SJCRH30 (cell line): ENCODE data around the gene C1QTNF1. TPM values are rescaled to one million over a fixed set of nuclear protein-coding genes. Genes with fewer than 3 reads are reported as not detected.
"Not testable (repeated sequence)": the region's sequence is repeated elsewhere in the genome, so short reads cannot be mapped to it uniquely, and the experiment has no call there.

Experiments
- DNase-seq, 2 experiments: peaks; one replicate each; pipeline ENCODE4 v3.0.0-alpha.2; 2015 to 2020
- H3K27ac ChIP-seq: fragments of 250-450 bp; sonication (Bioruptor Pico); 2 replicates; pipeline ENCODE4 v1.5.1; 2020; ENCODE audit warnings: mild to moderate bottlenecking, moderate library complexity
- H3K27me3 ChIP-seq: fragments of 250-450 bp; sonication (Bioruptor Pico); 2 replicates; pipeline ENCODE4 v1.5.1; 2020; ENCODE audit warnings: mild to moderate bottlenecking, moderate library complexity
- H3K36me3 ChIP-seq: fragments of 250-450 bp; sonication (Bioruptor Pico); 2 replicates; pipeline ENCODE4 v1.5.1; 2020; ENCODE audit warnings: mild to moderate bottlenecking, moderate library complexity
- H3K4me1 ChIP-seq: fragments of 250-450 bp; sonication (Bioruptor Pico); 2 replicates; pipeline ENCODE4 v1.5.1; 2020; ENCODE audit warnings: mild to moderate bottlenecking, moderate library complexity
- H3K4me3 ChIP-seq: fragments of 250-450 bp; sonication (Bioruptor Pico); 2 replicates; pipeline ENCODE4 v1.5.1; 2020; ENCODE audit warnings: mild to moderate bottlenecking, moderate library complexity
- H3K9me3 ChIP-seq: fragments of 250-450 bp; sonication (Bioruptor Pico); replicated peaks from 2 replicates; pipeline ENCODE4 v1.5.1; 2020; ENCODE audit warnings: mild to moderate bottlenecking, moderate library complexity
- total RNA-seq: library from RNA; depleted of rRNA; stranded (reverse); fragments of >200 nt; shearing (Covaris generic); gene quantifications from 2 replicates; pipeline ENCODE4 v1.2.3, GENCODE V29; 2014

Gene C1QTNF1
- total RNA-seq, 1 experiment from 2014 or later: 45.7 TPM

DNA sequence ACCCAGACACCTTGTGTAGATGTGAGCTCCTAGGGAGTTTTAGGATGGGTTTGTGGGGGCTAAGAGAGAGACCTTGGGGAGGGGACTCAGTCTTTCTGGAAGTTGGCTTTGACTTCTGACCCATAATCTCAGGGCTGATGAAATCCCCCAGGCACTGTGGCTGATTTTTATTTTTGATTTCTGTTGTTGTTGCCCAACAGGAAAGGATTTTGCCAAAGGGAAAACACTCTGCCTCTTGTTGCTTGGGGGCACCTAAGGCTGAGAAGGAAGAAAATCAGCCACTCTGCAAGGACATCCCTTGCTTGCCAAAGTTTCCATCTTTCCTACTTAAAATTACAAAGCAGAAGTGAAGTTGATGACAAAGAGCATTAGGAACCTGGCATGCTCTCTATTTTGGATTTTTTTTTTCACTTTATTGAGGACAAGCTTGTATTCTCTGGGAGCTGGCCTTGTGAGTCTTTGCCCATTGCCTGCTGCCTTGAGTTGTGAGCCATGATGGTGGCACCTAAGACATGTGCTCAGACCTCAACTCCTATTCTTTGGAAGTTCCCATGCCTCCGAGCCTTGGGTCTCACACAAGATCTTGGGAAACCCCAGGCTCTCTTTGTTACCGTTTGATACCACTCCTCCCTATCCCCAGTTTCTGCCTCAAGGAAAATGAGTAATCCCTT lies 3.2 kb upstream of the C1QTNF1 start:
- Histone ChIP-seq H3K4me1 (peaks cover 9% of the 10 kb centered on the region), H3K27ac (no peak overlapping the region), H3K4me3 (no peak overlapping the region), H3K9me3 (peaks cover 5% of the 10 kb centered on the region; the same call in 1 of the 2 replicates), H3K27me3 (0 out of 2 replicates have a peak, but pooled peaks cover 3% of the 10 kb centered on the region), H3K36me3 (no peaks in the 10 kb centered on the region)
- DNase-seq: no peak

DNA sequence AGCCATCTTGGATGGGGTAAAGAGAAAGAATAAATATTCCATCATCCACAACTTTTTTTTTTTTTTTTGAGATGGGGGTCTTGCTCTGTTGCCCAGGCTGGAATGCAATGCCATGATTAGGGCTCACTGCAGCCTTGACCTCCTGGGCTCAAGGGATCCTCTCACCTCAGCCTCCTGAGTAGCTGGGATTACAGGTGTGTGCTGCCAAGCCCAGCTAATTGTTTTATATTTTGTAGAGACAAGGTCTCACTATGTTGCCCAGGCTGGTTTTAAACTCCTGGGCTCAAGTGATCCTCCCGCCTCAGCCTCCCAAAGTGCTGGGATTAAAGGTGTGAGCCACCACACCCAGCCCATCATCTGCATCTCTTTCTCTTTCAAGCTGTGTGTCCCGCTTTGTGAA lies 2.0 kb upstream of the C1QTNF1 start:
- H3K27me3 ChIP-seq, DNase-seq, H3K36me3 ChIP-seq, H3K4me3 ChIP-seq, H3K9me3 ChIP-seq, H3K27ac ChIP-seq: not testable (repeated sequence)
- H3K4me1 ChIP-seq: peaks cover 17% of the 10 kb centered on the region

- 0 out of 2 replicates have a peak, but pooled peaks cover 3% of the 10 kb centered on the region for H3K27me3 ChIP-seq
- no peaks in the 10 kb centered on the region for H3K9me3 ChIP-seq
- no peak overlapping the region for H3K27ac ChIP-seq
- peaks cover 24% of the 10 kb centered on the region for H3K4me1 ChIP-seq
- H3K36me3 ChIP-seq: no peaks in the 10 kb centered on the region
- DNase-seq: peak in 1 of 2 experiments; percentile 3
- no peak overlapping the region for H3K4me3 ChIP-seq
Measured at GRCh38 chr17:79022507-79022991, 1.4 kb upstream of the C1QTNF1 start.

DNA sequence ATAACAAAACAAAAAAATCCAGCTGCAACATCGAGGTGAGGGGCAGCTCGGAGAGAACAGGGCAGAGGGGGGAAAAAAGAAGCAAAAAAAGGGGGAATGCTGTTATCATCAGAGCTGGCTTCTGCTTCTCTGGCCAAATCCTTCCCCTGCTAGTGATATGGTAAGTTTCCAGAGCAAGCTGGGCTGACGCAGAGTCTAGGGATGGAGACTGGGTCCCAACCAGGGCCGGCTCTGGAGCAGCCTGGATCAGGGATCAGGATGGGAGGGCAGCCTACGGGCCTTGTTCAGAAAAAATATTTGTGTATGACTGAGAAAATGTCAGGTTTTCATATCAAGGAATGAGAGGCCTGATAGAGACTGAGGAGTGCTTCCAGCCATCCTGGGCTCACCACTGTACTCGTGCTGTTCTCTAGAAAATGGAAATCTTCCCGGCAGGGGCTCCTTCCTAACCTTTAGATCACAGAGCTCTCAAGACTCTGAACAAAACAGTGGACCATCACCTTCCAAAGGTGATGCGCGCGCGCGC lies 726 bp upstream of the C1QTNF1 start:
- no peak overlapping the region for H3K27ac ChIP-seq
- H3K9me3 ChIP-seq: no peaks in the 10 kb centered on the region
- H3K27me3 ChIP-seq: 0 out of 2 replicates have a peak, but pooled peaks cover 3% of the 10 kb centered on the region
- H3K4me1 ChIP-seq: peaks cover 31% of the 10 kb centered on the region
- DNase-seq: peak in 1 of 2 experiments; percentile 2
- no peaks in the 10 kb centered on the region for H3K36me3 ChIP-seq
- no peak overlapping the region for H3K4me3 ChIP-seq

GRCh38 chr17:79024901-79025737 lies 1.1 kb downstream of the C1QTNF1 start:
- H3K27ac ChIP-seq: no peak overlapping the region
- peak overlapping the region; percentile 61 for H3K4me3 ChIP-seq
- H3K36me3 ChIP-seq: no peaks in the 10 kb centered on the region
- H3K27me3 ChIP-seq: 0 out of 2 replicates have a peak, but pooled peaks cover 3% of the 10 kb centered on the region
- peak in 1 of 2 experiments; percentile 14 for DNase-seq
- peaks cover 44% of the 10 kb centered on the region for H3K4me1 ChIP-seq
- H3K9me3 ChIP-seq: no peaks in the 10 kb centered on the region

DNA sequence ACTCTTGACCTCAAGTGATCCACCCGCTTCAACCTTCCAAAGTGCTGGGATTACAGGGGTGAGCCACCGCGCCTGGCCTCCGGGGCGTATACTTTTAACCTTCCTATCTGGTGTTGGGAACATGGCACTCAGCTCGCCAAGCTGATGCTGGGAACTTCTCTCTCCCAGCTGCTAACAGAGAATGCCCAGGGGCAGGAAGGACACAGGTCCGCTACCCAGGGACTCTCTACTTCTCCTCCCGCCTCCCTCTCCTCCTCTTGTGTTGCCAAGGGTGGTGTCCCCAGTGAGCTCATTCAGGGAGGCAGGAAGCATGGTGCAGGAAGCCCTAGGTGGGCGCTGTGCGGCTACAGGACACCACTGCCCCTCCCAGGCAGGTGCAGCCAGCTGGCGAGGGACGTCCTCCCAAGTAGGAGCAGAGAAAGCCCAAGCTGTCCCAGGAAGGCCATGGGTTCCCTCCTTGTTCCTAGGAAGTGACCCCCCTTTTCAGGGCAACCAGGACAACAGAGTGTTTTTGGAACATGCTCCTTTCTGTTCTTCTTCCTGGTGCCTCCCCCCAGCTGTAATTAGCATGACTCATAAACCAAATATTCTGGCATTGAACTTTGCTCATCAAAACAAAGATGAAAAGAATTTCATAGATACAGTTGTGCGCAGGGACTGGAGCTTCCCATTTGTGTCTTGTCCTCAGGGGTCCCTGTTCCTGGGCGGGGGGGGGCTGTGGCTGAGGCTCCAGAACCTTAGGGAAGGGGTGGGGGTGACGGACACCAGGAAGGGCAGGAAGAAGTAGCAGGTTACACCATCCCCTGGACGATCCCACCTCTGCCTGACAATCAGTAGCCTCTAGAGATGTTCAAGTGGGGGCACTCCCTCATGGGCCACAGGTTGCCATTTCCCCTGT lies 2.7 kb downstream of the C1QTNF1 start:
- peak overlapping the region; percentile 22 for H3K4me3 ChIP-seq

DNA sequence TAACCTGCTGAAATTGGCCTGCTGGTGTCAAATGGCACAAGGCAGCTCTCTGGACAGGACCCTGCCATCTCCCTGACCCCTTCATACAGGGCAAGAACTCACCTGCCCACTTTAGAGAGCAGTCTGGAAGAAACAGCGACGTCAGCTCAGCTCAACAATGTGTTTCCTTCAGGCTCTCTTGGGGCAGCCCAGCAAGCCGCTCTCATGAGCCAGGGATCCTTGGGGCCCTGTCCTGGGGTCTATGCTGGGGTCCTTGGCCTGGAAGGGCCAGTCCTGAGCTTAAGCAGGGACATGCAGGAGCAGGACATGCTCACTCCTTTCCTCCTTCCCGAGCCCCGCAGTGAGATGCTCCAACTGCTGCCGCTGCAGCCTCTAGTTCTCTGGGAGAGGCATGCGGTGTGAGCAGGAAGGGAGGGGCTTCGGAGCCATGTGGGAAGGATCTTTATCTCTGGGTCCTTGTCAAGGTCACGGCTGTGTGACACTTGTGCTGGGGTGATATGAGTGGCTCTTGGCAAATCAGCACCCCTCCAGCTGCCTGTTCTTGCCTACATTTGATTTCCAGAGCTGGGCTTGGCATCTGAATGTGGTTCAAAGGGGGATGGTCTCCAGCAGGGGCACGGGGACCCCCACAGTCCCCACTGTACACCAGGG lies 3.4 kb downstream of the C1QTNF1 start:
- Histone ChIP-seq H3K4me3 (peak overlapping the region; percentile 22), H3K27ac (peak overlapping the region; percentile 16; the same call in 1 of the 2 replicates), H3K4me1 (peaks cover 54% of the 10 kb centered on the region), H3K27me3 (0 out of 2 replicates have a peak, but pooled peaks cover 3% of the 10 kb centered on the region), H3K9me3 (no peaks in the 10 kb centered on the region), H3K36me3 (no peaks in the 10 kb centered on the region)
- peak; percentile 67 to 76 for DNase-seq

More for the DNA sequence above, 2.7 kb downstream of the C1QTNF1 start:
- no peaks in the 10 kb centered on the region for H3K36me3 ChIP-seq
- H3K27ac ChIP-seq: peak overlapping the region; percentile 16; the same call in 1 of the 2 replicates
- no peaks in the 10 kb centered on the region for H3K9me3 ChIP-seq
- 0 out of 2 replicates have a peak, but pooled peaks cover 3% of the 10 kb centered on the region for H3K27me3 ChIP-seq
- peak; percentile 49 to 59 for DNase-seq
- peaks cover 51% of the 10 kb centered on the region for H3K4me1 ChIP-seq

DNA sequence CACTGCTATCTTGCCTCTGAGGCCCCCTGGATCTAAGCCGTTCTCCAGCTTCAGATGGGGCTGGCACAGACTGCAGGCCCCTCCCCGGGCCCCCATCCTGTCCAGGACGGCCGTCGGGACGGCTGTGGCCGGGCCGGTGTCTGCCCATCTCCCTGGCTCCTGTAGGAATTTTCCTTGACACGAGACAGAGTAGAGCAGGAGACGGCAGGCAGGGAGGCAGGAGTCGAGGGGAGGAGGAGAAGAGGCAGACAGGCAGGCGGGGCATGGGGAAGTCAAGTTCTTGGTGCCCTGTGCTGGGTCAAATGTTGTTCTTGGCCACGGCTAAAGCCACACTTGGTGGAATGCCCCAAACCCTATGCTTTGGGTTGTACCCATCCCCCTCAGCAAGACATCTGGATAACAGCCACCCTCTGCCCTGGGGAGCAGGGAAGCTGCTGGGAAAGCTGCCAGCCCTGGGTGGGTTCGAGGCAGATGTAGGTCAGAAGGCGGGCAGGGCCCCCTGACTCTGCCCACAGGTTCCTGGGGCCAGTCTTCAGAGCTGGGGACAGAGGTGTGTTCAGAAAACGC lies 4.0 kb downstream of the C1QTNF1 start:
- H3K9me3 ChIP-seq: no peaks in the 10 kb centered on the region
- no peaks in the 10 kb centered on the region for H3K36me3 ChIP-seq
- 0 out of 2 replicates have a peak, but pooled peaks cover 3% of the 10 kb centered on the region for H3K27me3 ChIP-seq
- H3K4me3 ChIP-seq: peak overlapping the region; percentile 22
- peak; percentile 58 to 74 for DNase-seq
- H3K27ac ChIP-seq: peak overlapping the region; percentile 16; the same call in 1 of the 2 replicates
- H3K4me1 ChIP-seq: peaks cover 60% of the 10 kb centered on the region

DNA sequence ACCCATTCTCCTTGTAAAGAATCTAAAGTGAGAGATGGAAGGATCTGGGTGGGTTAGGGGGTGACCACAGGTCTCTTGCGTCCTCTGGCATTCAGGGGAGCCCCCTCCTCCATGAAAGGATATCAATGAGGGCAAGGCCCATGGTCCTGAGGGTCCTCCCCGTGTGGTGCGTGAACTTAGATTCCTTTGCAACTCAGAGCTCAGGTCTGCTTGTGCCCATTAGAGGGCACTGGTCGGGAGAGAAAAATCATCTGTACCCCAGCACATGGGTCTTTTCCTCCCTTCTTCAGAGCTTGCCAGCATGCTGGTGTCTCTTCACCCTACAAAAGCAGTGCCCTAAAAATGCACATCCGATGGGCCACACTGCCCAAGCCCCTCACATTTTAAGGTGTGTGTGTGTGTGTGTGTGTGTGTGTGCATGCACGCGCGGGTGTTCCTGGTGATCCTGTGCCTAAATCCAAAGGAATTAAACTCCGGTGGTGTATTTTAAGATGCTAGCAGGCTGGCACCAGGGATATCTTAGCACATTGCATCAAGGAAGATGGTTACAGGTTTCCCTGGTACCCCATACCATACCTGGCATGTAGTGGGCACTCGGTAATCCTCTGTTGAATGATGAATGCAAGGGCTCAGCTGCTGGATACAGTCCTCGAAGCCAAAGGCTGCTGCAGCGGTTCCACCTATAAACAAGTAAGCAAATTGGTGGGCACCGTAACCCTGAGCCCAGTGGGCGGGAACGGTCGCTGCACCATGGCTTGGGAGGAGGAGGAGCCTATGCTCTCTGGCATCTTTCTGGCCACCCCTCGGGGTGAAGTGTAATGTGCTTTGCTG lies 4.7 kb downstream of the C1QTNF1 start:
- peak; percentile 54 to 66 for DNase-seq
- peaks cover 65% of the 10 kb centered on the region for H3K4me1 ChIP-seq

DNA sequence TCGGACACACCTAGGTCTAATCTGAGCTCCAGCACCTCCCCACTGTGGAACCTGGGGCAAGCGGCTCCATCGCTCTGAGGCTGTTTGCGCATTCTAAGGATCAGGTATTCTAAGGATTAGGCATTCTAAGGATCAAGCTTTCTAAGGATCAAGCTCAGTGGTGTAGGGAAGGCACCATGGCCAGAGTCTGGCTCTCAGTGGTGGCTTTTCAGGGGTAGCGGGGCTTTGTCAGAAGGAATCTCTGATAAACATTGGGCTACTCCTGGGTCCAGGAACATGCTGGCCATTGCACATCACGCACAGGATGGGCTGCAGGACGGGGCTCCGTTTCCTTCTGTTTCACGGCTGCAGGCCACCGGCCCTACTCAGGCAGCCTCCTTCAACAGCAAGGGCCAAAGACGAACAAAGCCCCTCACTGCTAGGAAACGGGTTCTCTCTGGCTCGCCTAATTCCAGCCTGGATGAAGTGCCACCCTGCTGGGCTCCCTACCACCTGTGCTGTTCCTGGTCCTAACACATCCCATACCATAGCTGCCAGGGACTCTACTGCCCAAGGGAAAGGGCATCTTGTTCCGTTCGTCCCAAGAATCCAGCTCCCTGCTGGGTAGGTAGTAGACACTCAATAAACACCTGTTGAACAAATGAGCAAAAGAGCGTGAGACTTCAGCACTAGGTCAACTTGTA lies 5.5 kb downstream of the C1QTNF1 start:
- H3K4me1 ChIP-seq: peaks cover 68% of the 10 kb centered on the region

More for the DNA sequence above, 4.7 kb downstream of the C1QTNF1 start:
- Histone ChIP-seq H3K9me3 (no peaks in the 10 kb centered on the region), H3K27ac (peak overlapping the region; percentile 67), H3K27me3 (0 out of 2 replicates have a peak, but pooled peaks cover 1% of the 10 kb centered on the region), H3K4me3 (no peak overlapping the region), H3K36me3 (no peaks in the 10 kb centered on the region)

GRCh38 chr17:79030636-79031035 lies 6.7 kb downstream of the C1QTNF1 start:
- not testable (repeated sequence) for H3K27me3 ChIP-seq, H3K36me3 ChIP-seq

More for the DNA sequence above, 5.5 kb downstream of the C1QTNF1 start:
- H3K4me3 ChIP-seq: no peak overlapping the region
- peak in 1 of 2 experiments; percentile 49 for DNase-seq
- H3K27me3 ChIP-seq: no peaks in the 10 kb centered on the region
- H3K9me3 ChIP-seq: no peaks in the 10 kb centered on the region
- H3K36me3 ChIP-seq: no peaks in the 10 kb centered on the region
- H3K27ac ChIP-seq: peak overlapping the region; percentile 67

More at GRCh38 chr17:79030636-79031035, 6.7 kb downstream of the C1QTNF1 start:
- Histone ChIP-seq H3K27ac (peak overlapping the region; percentile 67; the same call in 1 of the 2 replicates), H3K4me1 (peaks cover 80% of the 10 kb centered on the region)
- not testable (repeated sequence) for H3K4me3 ChIP-seq, H3K9me3 ChIP-seq
- DNase-seq: peak in 1 of 2 experiments; percentile 2
